Cortex of kidney (tissue), 1 donor: ENCODE measurements around the gene CBARP.

Source experiments
- DNase-seq: peaks from one replicate; lab custom pipeline; 2025; lab: John Stamatoyannopoulos, UW

The CBARP gene

GRCh38 chr19:1237754-1238368 lies at the start of gene CBARP:
TSS of gene CBARP (minus strand) at chr19:1238005. CDS start at chr19:1236100, 1,905 bp downstream.
- DNase-seq: no peak

- no peak for DNase-seq
These were observed 48.9 kb upstream of the CBARP start for GRCh38 chr19:1286487-1287353.

- DNase-seq: no peak
These were observed 48.0 kb upstream of the CBARP start, which contains the start of gene EFNA2 for GRCh38 chr19:1285737-1286360. TSS of gene EFNA2 (plus strand) at chr19:1285873. CDS start at chr19:1286169, 296 bp downstream.

- no peak for DNase-seq
These were observed 47.4 kb upstream of the CBARP start for GRCh38 chr19:1284979-1285736.

GRCh38 chr19:1284293-1284978 lies 46.6 kb upstream of the CBARP start:
- no peak for DNase-seq

GRCh38 chr19:1283917-1284292 lies 46.1 kb upstream of the CBARP start:
- DNase-seq: no peak

GRCh38 chr19:1283207-1283916 lies 45.6 kb upstream of the CBARP start:
- DNase-seq: no peak

GRCh38 chr19:1282588-1283206 lies 44.9 kb upstream of the CBARP start:
- DNase-seq: no peak

- DNase-seq: no peak
These were observed 43.9 kb upstream of the CBARP start for GRCh38 chr19:1281569-1282287.

GRCh38 chr19:1280636-1281568 lies 43.1 kb upstream of the CBARP start:
- DNase-seq: no peak

GRCh38 chr19:1279782-1280341 lies 42.1 kb upstream of the CBARP start:
- no peak for DNase-seq

- no peak for DNase-seq
These were observed 41.2 kb upstream of the CBARP start for GRCh38 chr19:1278713-1279660.

- DNase-seq: no peak
These were observed 40.3 kb upstream of the CBARP start for GRCh38 chr19:1278074-1278473.

GRCh38 chr19:1277061-1277460 lies 39.3 kb upstream of the CBARP start:
- no peak for DNase-seq

GRCh38 chr19:1276628-1277022 lies 38.8 kb upstream of the CBARP start:
- DNase-seq: no peak

- DNase-seq: no peak
These were observed 38.3 kb upstream of the CBARP start for GRCh38 chr19:1275976-1276627.
